C4-2B (cell line): Measurements from ENCODE around the gene PPP1R3D.

Source experiments
- CTCF ChIP-seq: fragments of 450-650 bp; conservative IDR thresholded peaks from 2 replicates; pipeline ENCODE4 v1.5.1; 2017; ENCODE audit warnings: mild to moderate bottlenecking
- ZFX ChIP-seq: fragments of 450-650 bp; IDR thresholded peaks from 2 replicates; pipeline ENCODE4 v1.6.1; 2017

- TF ChIP-seq CTCF (no peak), ZFX (no peak)
Observed at GRCh38 chr20:59911041-59911440, 29.1 kb downstream of the PPP1R3D start.
